ENCODE data around the gene GBGT1.
"Not testable (repeated sequence)": the region's sequence is repeated elsewhere in the genome, so short reads cannot be mapped to it uniquely, and the experiment has no call there.

Gene GBGT1

DNA sequence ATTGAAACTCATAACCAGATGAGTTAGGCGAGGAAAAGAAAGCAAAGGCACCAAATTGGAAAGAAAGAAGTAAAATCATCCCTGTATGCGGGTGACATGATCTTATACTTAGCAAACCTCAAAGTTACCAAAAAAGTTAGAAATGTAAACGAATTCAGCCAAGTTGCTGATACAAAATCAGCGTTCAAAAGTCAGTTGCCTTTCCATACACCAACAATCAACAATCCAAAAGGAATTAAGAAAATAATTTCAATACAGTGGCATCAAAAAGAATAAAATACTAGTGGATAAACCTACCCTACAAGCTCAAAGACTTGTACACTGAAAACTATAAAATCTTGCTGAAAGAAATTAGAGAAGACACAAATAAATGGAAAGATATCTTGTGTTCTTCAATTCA, 30.9 kb upstream of the GBGT1 start:
- DNase-seq, result no peak

DNA sequence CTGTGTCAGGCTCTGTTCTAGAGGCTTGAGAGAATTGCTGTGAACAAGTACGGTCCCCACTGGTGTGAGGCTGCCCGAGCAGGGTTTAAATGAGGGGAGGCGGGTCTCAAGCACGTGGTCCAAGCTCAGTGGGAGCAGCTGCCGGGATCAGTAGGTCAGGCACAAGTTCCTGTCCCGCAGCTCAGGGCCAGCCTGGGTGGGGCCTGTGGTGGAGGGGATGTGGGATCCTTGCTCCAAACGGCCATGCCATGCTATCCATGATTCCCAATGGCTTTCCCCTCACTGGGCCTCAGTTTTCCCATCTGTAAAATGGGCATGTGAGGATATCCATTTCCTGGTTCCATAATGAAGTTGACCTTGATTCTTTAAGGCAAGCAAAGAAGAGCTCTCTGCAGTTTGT, 28.3 kb upstream of the GBGT1 start:
- DNase-seq, result no peak

DNA sequence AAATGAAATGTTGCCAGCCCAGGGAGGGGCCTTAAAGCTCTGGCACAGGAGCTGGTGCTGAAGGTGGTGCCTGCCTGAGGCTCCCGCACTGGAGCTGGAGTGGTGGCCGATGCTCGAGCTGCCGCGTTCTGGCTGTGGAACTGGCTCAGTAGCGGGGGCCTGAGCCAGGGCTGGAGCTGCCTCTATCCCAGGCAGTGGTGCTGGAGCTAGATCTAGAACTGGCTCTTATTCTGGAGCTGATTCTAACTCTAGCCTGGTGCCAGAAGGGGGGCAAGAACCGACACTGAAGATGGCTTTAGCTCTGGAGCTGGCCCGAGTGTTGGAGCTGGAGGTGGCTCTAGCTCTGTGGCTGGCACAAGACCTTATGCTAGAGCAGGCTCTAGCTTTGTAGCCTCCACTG, 26.1 kb upstream of the GBGT1 start:
- DNase-seq, result no peak

DNA sequence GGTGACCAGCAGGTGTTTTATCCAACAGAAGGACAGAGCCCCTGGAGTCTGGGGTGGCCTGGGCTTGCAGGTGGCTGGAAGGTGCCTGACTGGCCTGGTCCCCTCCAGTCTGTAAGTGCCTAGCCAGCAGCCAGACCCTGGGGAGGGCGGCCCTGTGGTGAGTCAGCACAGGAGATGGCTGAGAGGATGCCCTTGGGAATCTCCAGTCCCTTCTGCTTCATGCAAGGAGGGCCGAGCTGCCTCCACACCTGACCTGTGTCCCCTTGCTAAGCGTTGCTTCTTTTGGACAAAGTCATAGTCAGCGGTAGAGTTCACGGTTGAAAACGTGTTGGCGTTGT, 25.1 kb upstream of the GBGT1 start:
- DNase-seq, result no peak

DNA sequence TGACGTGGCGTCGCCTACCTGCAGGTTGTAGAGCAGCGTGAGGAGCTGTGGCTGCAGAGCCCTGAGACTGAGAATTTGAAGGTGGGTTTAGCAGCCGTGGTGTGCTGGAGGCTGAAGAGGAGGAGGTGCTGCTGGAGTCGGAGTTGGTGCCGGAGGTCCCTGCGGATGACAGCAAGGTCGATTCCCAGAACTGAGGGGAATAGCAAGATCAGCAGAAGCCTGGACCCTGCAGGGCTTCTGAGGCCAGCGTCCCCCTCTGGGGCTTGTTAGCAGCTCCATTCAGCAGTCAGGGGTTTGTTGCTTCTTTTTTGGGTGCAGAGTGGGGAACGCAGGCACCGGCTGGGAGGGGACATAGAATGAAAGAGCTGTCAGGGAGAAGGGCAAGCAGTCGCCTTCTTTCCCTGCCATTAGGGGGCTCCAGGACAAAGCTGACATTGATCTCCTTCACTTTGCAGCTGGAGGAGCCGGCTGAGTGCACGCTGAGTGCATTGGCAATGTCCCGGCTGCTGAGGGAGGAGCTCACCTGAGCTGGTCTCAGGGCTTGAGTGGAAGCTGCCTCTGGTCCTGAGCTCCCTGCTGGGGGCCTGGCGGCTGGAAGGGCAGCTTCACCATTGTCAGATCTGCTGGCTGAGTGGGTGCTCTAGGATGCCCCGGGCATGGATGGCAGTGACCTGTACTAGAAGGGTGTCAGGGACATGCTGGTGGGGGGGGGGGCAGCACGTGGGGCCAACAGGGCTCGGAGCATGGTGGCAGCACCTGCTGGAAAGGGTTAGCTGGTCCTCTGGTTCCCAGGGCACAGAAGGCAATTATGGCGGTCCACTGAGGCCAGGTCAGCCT, 24.5 kb upstream of the GBGT1 start:
- DNase-seq, result peak; percentile 22 to 31

DNA sequence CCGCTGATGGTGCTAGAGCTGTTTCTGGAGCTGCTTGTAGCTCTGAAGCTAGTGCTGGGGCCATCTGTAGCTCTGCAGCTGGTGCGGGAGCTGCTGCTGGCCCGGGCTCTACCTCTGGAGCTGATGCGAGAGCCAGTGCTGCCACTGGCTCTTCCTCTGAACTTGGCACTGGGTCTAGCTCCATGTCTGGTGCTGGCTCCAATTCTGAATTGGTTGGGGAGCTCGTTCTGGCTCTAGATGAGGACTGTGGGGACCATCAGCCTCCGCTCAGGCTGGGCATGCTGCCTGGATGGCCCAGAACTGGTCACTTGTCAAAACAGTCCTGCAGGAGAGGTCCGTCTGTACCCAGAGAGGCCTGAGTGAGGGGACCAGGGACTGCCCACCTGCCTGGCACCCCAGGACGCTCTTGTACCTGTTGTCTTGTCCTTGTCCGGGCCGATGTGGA, 23.9 kb upstream of the GBGT1 start:
- DNase-seq, result no peak

DNA sequence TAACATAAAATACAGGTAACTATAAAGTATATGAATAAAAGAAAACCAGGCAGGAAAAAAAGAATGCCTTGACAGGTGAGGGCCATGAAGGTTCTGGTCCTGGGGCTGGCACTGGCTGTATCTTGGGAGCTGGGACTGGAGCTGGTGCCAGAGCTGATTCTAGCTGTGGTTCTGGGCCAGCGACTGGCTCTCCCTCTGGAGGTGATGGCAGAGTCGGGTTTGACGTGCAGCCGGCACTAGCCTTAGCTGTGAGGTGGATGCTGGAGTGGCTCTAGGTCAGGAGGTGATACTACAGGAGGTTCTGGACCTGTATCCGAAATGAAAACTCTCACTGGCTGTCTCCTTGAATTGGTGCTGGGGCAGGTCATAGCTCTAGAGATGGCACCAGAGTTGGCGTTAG, 23.0 kb upstream of the GBGT1 start:
- no peak for DNase-seq

DNA sequence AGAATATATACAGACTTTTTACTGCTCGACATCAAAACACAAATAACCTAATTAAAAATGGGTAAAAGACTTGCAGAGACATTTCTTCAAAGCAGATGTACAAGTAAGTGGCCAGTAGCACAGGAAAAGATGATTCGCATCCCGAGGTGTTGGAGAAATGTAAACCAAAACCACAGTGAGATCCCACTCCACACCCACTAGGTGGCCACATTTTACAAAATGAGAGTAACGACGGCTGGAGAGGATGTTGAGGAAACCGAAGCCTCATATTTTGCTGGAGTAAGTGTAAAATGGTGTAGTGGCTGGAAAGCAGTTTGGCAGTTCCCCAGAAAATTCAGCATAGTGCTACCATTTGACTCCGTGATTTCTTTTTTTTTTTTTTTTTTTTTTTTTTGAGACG, 21.3 kb upstream of the GBGT1 start:
- peak; percentile 80 to 86 for DNase-seq

DNA sequence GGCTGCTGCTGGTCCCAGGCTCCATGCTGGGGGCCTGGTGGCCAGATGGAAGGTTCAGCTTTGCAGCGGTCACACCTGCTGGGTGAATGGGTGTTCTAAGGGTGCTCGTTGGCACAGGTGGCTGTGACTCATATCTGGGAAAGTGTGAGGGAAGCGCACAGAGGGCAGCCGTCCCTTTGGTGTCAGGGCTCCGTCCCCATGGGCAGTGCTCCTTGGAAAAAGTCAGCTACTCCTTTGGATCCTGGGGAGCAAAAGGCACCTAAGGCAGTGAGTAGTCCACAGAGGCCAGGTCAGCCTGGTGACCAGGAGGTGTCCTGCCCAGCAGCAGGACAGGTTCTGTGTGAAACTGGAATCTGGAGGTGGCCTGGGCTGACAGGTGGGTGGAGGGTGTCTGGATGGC, 18.4 kb upstream of the GBGT1 start:
- no peak for DNase-seq

DNA sequence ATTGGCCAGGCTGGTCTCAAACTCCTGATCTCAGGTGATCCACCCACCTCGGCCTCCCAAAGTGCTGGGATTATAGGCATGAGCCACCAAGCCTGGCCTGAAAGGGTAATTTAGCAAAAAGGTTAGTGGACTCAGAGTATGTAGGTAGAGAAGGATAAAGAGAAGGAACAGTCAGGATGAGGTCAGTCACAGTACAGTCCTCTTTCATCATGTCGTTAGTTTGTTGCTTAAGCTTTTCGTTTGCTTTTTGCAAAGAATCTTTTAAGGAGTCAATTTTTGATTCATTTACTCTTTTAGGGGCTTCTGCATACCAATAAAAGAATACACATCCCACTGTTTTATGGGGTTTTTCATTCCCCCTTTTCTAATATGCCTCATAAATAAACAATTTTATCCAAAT, 17.8 kb upstream of the GBGT1 start:
- DNase-seq, result no peak

DNA sequence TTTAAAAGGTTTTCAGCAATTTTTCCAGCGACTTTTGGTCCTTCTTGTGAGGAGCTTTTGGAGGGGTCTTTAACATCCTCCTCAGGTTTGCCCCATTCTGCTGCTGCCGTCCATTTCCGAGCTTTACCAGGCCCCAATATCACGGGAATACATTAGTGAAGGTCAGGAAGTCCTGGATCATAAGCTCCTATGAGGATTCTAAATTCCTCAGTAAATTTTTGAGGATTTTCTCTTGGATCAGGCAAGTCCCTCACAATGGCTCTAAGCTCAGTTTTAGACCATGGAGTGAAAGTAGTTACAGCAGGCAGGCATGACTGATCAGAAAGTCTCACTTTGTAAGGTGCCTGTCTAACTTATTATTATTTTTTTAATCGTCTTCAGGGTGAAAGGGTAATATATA, 17.2 kb upstream of the GBGT1 start:
- no peak for DNase-seq

DNA sequence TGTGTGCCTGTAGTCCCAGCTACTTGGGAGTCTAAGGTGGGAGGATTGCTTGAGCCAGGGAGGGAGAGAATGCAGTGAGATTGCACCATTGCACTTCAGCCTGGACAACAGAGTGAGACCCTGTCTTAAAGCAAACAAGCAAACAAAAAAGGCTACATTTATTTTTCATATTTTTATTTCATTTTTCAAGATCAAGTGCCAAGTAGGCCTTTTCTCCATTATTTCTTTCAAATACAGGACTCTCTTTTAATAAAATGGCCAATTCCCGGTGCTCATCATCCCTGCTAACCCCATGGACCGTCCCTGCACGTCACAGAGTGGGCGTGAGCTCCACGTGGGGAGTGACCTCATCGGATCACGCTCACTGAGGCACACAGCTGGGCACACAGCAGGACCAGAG, 9.3 kb upstream of the GBGT1 start:
- no peak for DNase-seq

DNA sequence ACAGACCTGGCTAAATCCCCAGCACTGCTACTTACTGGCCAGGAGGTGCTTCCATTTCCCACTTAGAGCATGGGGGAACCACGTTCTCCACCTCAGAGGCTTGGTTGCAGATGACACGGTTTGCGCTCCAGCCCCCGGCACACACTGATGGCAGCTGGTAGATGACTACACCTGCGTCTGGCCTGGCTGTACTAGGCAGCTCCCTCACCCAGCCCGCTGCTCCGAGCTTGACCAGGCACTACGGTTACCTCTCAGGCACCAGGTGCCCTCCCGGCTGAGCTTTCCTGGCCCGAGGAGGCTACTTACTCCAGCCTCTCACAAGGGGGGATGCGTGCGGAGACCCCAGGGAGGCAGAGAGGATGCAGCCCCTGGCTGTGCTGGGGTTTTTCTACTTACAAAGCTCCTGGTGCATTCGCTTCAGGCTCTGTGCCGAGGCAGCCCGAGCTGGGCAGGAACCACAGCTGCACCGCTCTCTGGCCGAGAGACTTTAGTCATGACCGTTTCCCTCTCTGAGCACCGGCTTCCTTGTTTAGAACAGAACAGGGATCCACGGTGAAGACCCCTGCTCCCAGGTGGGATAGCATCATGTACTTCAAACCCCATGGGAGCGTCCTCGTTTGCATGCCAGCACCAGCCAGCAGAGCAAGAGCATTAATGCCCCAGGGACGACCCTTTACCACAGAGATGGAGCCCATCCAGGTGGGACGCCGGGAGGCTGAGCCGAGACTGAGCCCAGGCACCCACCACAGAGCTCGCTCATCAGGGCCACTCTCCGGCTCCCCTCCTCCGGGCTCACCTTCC, 7.6 kb upstream of the GBGT1 start:
- no peak for DNase-seq

DNA sequence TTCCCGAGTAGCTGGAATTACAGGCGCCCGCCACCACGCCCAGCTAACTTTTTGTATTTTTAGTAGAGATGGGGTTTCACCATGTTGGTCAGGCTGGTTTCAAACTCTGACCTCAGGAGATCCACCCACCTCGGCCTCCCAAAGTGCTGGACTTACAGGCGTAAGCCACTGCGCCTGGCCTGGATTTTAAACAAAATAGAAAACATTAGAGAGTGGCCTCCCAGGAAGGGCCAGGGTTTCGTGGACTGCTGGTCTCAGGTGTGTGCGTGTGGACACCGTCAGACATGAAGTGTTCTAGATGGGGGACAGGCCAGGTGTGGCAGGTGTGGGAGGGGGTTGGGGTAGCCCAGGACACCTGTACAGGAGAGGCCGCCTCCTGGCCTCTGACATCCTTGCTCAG, 7.0 kb upstream of the GBGT1 start:
- DNase-seq, result no peak

DNA sequence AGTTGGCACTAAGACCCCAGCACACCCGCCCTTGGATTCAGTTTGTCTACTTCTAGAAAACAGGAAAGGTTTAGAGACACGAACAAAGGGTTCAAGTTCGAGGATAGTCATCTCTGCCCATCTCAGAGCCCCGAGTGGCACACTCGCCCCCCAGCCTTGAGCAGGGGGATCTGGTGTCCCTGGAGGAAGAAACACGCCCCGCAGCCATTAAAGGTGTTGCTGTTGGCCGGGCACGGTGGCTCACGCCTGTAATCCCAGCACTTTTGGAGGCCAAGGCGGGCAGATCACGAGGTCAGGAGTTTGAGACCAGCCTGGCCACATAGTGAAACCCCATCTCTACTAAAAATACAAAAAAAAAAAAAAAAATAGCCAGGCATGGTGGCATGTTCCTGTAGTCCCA, 6.0 kb upstream of the GBGT1 start:
- not testable (repeated sequence) for DNase-seq

DNA sequence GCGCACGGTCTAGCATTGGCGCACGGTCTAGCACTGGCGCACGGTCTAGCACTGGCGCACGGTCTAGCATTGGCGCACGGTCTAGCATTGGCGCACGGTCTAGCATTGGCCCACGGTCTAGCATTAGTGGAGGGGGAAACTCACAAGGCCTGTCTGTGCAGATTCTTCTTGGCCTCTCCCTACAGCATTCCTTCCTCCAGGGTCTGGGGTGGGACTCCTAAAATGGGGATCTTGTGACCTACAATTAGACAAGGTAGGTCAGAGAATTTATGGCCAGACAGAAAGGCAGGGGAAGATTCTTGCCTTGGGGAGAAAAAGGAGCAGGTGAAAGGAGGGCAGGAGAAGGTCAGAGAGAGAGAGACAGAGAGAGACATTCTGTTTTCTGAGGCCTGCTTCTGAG, 5.4 kb upstream of the GBGT1 start:
- DNase-seq, result no peak

DNA sequence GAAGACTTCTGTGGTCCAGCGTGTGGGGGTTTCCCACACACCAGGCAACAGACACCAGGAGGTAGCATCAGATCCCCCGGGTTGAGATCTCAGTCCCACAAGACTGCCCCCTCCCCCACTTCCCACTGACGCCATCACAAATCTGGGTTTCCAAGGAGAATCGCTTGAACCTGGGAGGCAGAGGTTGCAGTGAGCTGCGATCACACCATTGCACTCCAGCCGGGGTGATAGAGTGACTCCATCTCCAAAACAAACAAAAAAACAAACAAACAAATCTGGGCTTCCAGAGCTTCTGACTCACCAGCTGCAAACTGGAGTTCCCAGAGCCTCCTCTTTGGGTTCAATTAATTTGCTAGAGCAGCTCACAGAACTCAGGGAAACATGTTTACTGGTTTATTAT, 4.7 kb upstream of the GBGT1 start:
- no peak for DNase-seq

DNA sequence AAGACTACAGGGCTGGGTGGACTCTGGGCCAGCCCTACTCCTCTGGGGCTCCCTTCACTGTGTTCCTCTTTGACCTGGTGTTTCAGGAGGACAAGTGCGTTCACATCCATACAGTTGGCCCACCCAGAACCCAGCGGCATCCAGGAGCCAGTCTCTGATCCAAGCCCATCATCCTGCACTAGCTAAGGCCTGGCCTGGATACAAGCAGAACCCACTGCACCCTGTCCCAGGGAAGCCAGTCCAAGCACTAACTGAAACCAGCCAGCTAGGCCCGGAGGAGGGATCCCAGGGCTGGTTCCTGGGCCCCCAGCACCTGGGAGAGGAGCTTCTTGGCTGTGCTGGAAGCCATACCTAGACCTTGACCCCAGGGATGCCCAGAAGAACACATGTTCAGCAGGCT, 4.1 kb upstream of the GBGT1 start:
- DNase-seq, result no peak

DNA sequence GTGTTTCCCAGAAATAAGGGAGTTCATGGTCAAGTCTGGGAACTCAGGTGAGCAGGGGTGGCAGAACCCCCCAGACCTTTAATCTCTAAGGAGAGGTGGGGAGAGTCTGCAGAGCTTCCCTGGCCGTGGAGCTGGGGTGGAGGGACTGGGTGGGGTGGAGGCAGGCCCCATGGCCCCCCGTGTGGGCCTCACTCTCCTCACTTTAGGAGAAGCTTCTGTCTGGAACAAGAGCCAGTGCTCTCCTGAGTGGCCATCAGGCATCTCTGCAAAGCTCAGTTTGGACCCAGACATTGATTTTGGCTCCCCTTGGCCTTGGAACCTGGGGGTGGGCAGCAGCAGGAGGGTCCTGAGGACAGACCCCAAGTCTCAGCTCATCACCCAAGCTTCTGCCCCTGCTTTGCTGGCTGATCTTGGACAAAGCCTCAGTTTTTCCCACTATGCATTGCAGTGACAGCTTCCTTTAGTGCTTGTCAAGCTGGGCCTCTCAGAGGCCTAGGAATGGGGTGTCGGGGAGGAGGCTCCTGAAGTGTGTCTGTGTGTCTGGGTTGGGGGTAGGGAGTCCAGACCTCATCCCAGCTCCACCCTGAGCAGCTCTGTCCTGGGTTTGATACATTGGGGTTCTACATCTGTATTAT, 3.5 kb upstream of the GBGT1 start:
- no peak for DNase-seq

DNA sequence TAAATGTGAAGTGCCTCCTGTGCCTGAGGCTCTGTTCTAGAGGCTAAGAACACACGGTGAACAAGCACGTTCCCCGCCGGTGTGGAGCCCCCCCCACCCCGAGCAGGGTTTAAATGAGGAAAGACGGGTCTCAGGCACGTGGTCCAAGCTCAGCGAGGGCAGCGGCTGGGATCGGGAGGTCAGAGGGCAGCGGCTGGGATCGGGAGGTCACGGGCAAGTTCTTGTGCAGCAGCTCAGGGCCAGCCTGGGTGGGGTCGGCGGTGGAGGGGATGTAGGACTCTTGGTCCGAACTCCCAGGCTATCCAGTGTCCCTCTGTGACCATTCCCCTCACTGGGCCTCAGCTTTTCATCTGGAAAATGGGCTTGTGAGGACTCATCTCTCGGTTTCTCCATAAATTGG, 2.7 kb upstream of the GBGT1 start:
- no peak for DNase-seq

DNA sequence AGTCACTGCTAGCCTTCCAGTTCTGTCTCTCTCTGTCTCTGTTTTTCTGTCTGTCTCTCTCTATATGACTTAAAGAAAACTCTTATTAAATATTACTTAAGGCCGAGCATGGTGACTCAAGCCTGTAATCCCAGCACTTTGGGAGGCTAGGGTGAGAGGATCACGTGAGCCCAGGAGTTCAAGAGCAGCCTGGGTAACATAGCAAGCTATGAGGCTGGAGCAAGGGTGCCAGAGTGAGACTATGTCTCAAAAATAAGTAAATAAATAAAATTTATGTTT, 1.7 kb upstream of the GBGT1 start:
- no peak for DNase-seq

DNA sequence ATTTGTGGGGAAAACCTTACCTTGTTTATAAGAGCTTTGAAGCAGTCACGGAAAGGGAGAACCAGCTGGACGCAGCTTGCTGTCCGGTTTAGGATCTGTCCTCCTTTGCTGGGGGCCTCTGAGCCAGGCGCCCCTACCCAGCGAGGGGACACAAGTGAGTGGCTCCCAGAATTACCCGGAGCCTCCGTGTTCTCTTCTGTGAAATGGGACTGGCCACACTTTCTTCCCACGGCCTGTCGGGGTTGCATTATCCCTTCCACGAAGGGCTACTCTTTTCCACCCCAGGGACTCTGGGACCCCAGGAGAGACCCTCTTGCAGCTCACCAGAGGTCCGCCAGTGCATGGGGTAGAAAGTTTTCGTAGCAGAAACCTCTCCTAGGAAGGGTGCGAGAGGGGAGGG, 477 bp upstream of the GBGT1 start:
- no peak for DNase-seq

DNA sequence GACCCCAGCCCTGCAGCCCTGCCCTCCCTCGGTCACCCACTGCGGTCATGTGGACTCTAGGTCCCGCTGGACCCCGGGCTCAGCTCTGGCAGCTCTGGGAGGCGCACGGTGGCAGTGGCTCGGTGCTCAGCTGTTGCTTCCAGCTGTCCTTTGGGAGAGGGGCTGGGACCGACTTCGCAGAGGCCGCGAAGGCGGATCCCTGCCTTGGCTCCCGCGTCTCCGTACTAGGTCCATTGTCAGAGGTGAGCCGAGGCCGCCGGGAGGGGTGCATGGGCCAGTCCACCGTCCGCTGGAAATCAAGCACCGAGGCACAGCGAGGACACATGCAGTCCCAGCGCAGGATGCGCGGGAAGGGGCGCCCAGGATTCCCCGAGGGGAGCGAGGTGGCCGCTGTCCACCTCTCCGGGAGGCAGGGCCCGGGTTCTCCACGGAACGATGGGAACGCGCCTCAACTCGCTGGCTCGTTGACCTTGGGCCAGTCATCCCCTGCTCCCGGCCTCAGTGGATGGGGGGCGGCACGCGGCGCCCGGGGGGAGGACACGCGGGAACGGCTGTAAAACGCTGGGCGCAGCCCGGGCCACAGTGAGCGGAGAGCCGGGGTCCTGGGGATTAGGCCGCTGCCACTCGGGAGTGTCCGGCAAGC, 732 bp downstream of the GBGT1 start:
- no peak for DNase-seq

DNA sequence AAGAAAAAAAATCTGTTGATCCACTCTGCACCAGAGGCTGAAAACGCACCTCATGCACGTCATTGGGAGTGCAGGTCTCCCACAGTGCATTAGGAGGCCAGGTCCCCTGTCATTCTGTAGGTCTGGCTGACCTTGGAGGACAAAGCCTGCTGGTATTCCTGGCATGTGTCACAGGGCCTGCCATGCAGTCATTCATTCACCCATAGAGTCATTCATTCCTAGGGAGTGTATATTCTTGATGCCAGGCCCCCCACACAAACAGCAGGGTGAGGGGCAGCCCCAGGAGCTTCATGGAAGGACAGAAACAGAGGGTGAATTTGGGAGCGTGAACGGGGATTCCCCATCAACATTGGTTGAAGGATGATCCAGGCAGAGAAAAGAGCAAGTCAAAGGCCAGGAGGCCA, 2.2 kb downstream of the GBGT1 start:
- DNase-seq, result no peak
